CD14-positive monocyte (primary cell): ENCODE measurements around the gene TTF1. TPM values are rescaled to one million over a fixed set of nuclear protein-coding genes. Genes with fewer than 3 reads are reported as not detected.

Experiments
- DNase-seq, 3 donors: peaks; one replicate each; pipeline ENCODE4 v3.0.0-alpha.2; 2011 to 2022
- H2AFZ ChIP-seq: 2 replicates; pipeline ENCODE4 v1.6.0; 2012; ENCODE audit warnings: mild to moderate bottlenecking, low read depth, low read length, inconsistent platforms; ENCODE audit not compliant: insufficient read depth, poor library complexity, severe bottlenecking
- H3K27ac ChIP-seq, 2 donors: 1 replicate in 1 of 2; 2 replicates in 1 of 2; pipeline ENCODE4 v1.5.1; 2012 to 2013; ENCODE audit warnings: low read length in 2 of 2, control low read depth in 1 of 2, inconsistent platforms in 1 of 2, low read depth in 1 of 2, mild to moderate bottlenecking in 1 of 2
- H3K27me3 ChIP-seq, 2 donors: one replicate each; pipeline versions ENCODE4 v1.6.0 to v1.6.1; 2011 to 2013; ENCODE audit warnings: low read length in 2 of 2; ENCODE audit not compliant: control insufficient read depth in 2 of 2, insufficient read depth in 2 of 2
- H3K36me3 ChIP-seq, 2 donors: replicated peaks in 1 of 2; 1 replicate in 1 of 2; 2 replicates in 1 of 2; pipeline versions ENCODE4 v1.5.1 to v1.6.1; 2012 to 2013; ENCODE audit warnings: low read length in 2 of 2, control low read depth in 1 of 2, inconsistent platforms in 1 of 2, mild to moderate bottlenecking in 1 of 2; ENCODE audit not compliant: insufficient read depth in 2 of 2, control insufficient read depth in 1 of 2
- H3K4me1 ChIP-seq, 2 donors: 1 replicate in 1 of 2; 2 replicates in 1 of 2; pipeline versions ENCODE4 v1.5.1 to v1.6.1; 2012 to 2013; ENCODE audit warnings: low read length in 2 of 2, control low read depth in 1 of 2, inconsistent platforms in 1 of 2, mild to moderate bottlenecking in 1 of 2, moderate library complexity in 1 of 2; ENCODE audit not compliant: insufficient read depth in 2 of 2, control insufficient read depth in 1 of 2
- H3K4me2 ChIP-seq: replicated peaks from 2 replicates; pipeline ENCODE3; 2012; ENCODE audit warnings: low read length, moderate library complexity, mild to moderate bottlenecking; ENCODE audit not compliant: poor library complexity, severe bottlenecking; ENCODE audit errors: extremely low read depth
- H3K4me3 ChIP-seq, 3 experiments: fragments of 200-600 bp in 1 of 3; sonication (generic) in 1 of 3; replicated peaks in 1 of 3; 1 replicate in 2 of 3; 2 replicates in 1 of 3; pipeline ENCODE4 v1.5.1; 2011 to 2013; ENCODE audit warnings: low read length in 3 of 3, mild to moderate bottlenecking in 3 of 3, control low read depth in 2 of 3, low read depth in 2 of 3, inconsistent platforms in 1 of 3, moderate library complexity in 1 of 3
- H3K79me2 ChIP-seq: 2 replicates; pipeline ENCODE4 v1.6.0; 2012; ENCODE audit warnings: mild to moderate bottlenecking, control low read depth, inconsistent platforms, low read length, moderate library complexity; ENCODE audit not compliant: insufficient read depth
- H3K9ac ChIP-seq: 2 replicates; pipeline ENCODE4 v1.6.0; 2017; ENCODE audit warnings: low read length, mild to moderate bottlenecking; ENCODE audit not compliant: insufficient read depth, poor library complexity, severe bottlenecking
- H3K9me3 ChIP-seq, 2 donors: replicated peaks in 1 of 2; 1 replicate in 1 of 2; 2 replicates in 1 of 2; pipeline versions ENCODE4 v1.5.1 to v1.6.1; 2012 to 2013; ENCODE audit warnings: low read length in 2 of 2, control low read depth in 1 of 2; ENCODE audit not compliant: control insufficient read depth in 1 of 2, insufficient read depth in 1 of 2
- H4K20me1 ChIP-seq: 2 replicates; pipeline ENCODE4 v1.6.0; 2012; ENCODE audit warnings: mild to moderate bottlenecking, low read length, control low read depth, moderate library complexity; ENCODE audit not compliant: insufficient read depth
- H3K27ac Mint-ChIP-seq, 7 donors: one replicate each; pipeline ENCODE4 v1.8.0; 2020; ENCODE audit warnings: mild to moderate bottlenecking in 7 of 7, mixed read lengths in 7 of 7, moderate library complexity in 6 of 7, inconsistent platforms in 2 of 7
- H3K27me3 Mint-ChIP-seq, 3 donors: one replicate each; pipeline ENCODE4 v1.8.0; 2021 to 2022; ENCODE audit warnings: low read depth in 3 of 3, mild to moderate bottlenecking in 3 of 3, mixed read lengths in 3 of 3, moderate library complexity in 3 of 3, inconsistent platforms in 1 of 3
- H3K36me3 Mint-ChIP-seq, 2 donors: one replicate each; pipeline ENCODE4 v1.8.0; 2020; ENCODE audit warnings: mixed read lengths in 2 of 2, inconsistent platforms in 1 of 2, mild to moderate bottlenecking in 1 of 2
- H3K4me1 Mint-ChIP-seq: one replicate; pipeline ENCODE4 v1.8.0; 2020; ENCODE audit warnings: mild to moderate bottlenecking, mixed read lengths
- H3K4me3 Mint-ChIP-seq, 2 donors: one replicate each; pipeline ENCODE4 v1.8.0; 2020; ENCODE audit warnings: mild to moderate bottlenecking in 2 of 2, mixed read lengths in 2 of 2, moderate library complexity in 1 of 2
- H3K9me3 Mint-ChIP-seq, 7 donors: one replicate each; pipeline ENCODE4 v1.8.0; 2020 to 2022; ENCODE audit warnings: mixed read lengths in 7 of 7, mild to moderate bottlenecking in 6 of 7, moderate library complexity in 6 of 7, inconsistent platforms in 2 of 7
- CTCF ChIP-seq: fragments of 200-600 bp; IDR thresholded peaks from one replicate; pipeline ENCODE4 v1.8.0; 2022; ENCODE audit warnings: antibody characterized with exemption, mild to moderate bottlenecking
- WGBS: methylation state at CpG from one replicate; pipeline ENCODE4 v1.1.5; 2013; ENCODE audit warnings: missing lambda C conversion rate; ENCODE audit not compliant: insufficient coverage; 5-methylcytosine and 5-hydroxymethylcytosine counted together
- intact Hi-C, 2 donors: fragments of 100-400 bp; cut with micrococcal nuclease; formaldehyde crosslinking; loops; one replicate each; pipeline versions ENCODE4 v1.15.0 to v1.15.1; 2023
- polyA plus RNA-seq, 3 donors: library from polyadenylated mRNA; depleted of rRNA in 1 of 3; unstranded in 2 of 3; stranded (reverse) in 1 of 3; fragments of 300-500 nt in 2 of 3; fragments of >200 nt in 1 of 3; fragmentation: Illumina TruSeq in 2 of 3; gene quantifications; 1 replicate in 2 of 3; 2 replicates in 1 of 3; pipeline ENCODE4 v1.2.3, GENCODE V29; 2012 to 2021

The TTF1 gene
- polyA plus RNA-seq, 3 donors: 2.2 to 5.8 (median 4.1) TPM

- no peak overlapping the region for H3K9ac ChIP-seq
- peaks cover 39 to 41% of the 10 kb centered on the region in 2 donors for H3K4me1 ChIP-seq
- peaks cover 46% of the 10 kb centered on the region for H3K4me1 Mint-ChIP-seq
- no peak overlapping the region for H3K27ac ChIP-seq
- DNase-seq: no peak
- H3K27me3 ChIP-seq: peaks cover 27 to 38% of the 10 kb centered on the region in 2 donors
- TF ChIP-seq CTCF: no peak
- peak overlapping the region; percentile 92 to 94 for H3K4me3 Mint-ChIP-seq
- H3K4me2 ChIP-seq: peak overlapping the region; percentile 85
- H3K9me3 ChIP-seq: peaks cover 0 to 9% of the 10 kb centered on the region in 2 donors
- peaks cover 0 to 11% (median 4%) of the 10 kb centered on the region in 7 donors for H3K9me3 Mint-ChIP-seq
- intact Hi-C loops: loop anchor here in 1 of 2 donors (2.0 to 5.0 kb wide), 2 partner anchors 52 to 260 kb away; partner anchors contain the start of genes DDX31 and SETX
- H3K36me3 ChIP-seq: peaks cover 4 to 17% of the 10 kb centered on the region in 2 donors
- H4K20me1 ChIP-seq: peaks cover 7% of the 10 kb centered on the region
- H2AFZ ChIP-seq: no peak overlapping the region
- peaks cover 47% of the 10 kb centered on the region for H3K79me2 ChIP-seq
- peaks cover 19 to 22% of the 10 kb centered on the region in 2 donors for H3K36me3 Mint-ChIP-seq
- peaks cover 26 to 37% (median 36%) of the 10 kb centered on the region in 3 donors for H3K27me3 Mint-ChIP-seq
- H3K4me3 ChIP-seq: peak overlapping the region in 1 of 3 experiments; percentile 93
- WGBS: 90% methylated on average over 2 of the region's 2 CpGs
- peak overlapping the region; percentile 2 to 88 (median 79) for H3K27ac Mint-ChIP-seq
Measured at GRCh38 chr9:132407196-132407595, 556 bp upstream of the TTF1 start.

GRCh38 chr9:132404228-132404881 is 2.3 kb downstream of the TTF1 start:
- H3K27ac Mint-ChIP-seq: peak overlapping the region in 2 of 7 donors; percentile 9 to 13
- intact Hi-C loops: loop anchor here in 1 of 2 donors (2.0 kb wide), 1 partner anchor 50 kb away; the partner anchor contains the start of gene SETX
- no peak for TF ChIP-seq CTCF
- WGBS: 7% methylated on average over 5 of the region's 9 CpGs
- no peak overlapping the region for H3K27ac ChIP-seq
- peaks cover 7% of the 10 kb centered on the region for H4K20me1 ChIP-seq
- peaks cover 3 to 9% of the 10 kb centered on the region in 2 donors for H3K27me3 ChIP-seq
- peak overlapping the region in 1 of 2 donors; percentile 0 for H3K4me3 Mint-ChIP-seq
- H3K9me3 Mint-ChIP-seq: peaks cover 0 to 1% (median 0%) of the 10 kb centered on the region in 7 donors
- peaks cover 0 to under 1% of the 10 kb centered on the region in 2 donors for H3K9me3 ChIP-seq
- DNase-seq: no peak
- H2AFZ ChIP-seq: no peak overlapping the region
- peaks cover 38 to 42% of the 10 kb centered on the region in 2 donors for H3K36me3 Mint-ChIP-seq
- H3K4me3 ChIP-seq: no peak overlapping the region
- H3K79me2 ChIP-seq: peaks cover 54% of the 10 kb centered on the region
- no peak overlapping the region for H3K4me2 ChIP-seq
- peaks cover 27% of the 10 kb centered on the region for H3K4me1 Mint-ChIP-seq
- H3K9ac ChIP-seq: no peak overlapping the region
- peaks cover 21 to 44% of the 10 kb centered on the region in 2 donors for H3K36me3 ChIP-seq
- H3K4me1 ChIP-seq: peaks cover 20% of the 10 kb centered on the region in 2 donors
- peaks cover 7 to 10% (median 9%) of the 10 kb centered on the region in 3 donors for H3K27me3 Mint-ChIP-seq
